ENCODE data around the gene MMP24. TPM values are rescaled to one million over a fixed set of nuclear protein-coding genes. Genes with fewer than 3 reads are reported as not detected.
"Not testable (repeated sequence)": the region's sequence is repeated elsewhere in the genome, so short reads cannot be mapped to it uniquely, and the experiment has no call there.

Gene MMP24
- total RNA-seq, 1 donor from 2014 or later: not detected

DNA sequence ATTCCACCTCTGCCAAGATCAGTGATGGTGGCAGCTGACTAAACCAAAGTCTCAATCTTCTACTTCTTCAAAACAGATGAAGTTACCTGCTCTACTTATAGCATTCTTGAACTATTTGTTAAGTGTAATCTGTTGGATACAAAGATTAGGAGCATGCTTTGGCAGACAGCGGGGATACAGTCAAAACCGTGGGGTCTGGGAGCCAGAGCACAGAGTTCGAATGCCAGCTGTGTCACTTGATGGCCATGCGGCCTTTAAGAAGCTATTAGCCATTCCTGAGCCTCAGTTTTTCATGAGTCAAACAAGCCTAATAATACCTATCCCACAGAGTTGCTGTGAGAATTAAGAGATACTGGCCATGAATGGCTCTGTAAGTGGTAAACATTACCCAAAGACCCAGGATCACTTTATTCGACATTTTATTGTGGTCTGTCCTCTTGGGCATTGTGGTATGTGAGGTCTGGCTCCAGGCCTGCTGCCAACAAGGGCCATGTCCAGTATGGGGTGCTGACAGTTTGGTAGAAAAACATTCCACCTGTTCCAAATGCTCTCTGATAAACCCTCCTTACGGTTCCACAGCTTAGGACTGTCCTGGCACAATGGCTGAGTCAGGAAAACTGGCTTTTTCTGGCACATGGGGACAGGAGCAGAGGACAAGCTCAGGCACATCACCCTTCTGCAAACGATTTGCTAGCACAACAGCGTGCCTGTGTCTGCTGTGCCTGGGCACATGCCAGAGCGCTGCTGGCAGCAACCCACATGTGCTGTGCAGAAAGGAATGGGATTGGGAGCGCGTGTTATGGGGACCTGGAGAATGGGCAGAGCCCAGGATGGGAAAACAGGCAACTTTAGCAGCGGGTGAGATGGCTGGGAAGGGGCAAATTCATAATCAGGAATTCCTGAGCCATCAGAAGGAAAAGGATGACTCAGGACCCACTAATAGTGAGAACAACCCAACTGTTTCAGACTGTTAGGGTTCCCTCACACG lies 81.5 kb downstream of the MMP24 start:
- peaks cover 19 to 29% of the 10 kb centered on the region in 2 donors for H3K4me1 ChIP-seq
- TF ChIP-seq, protein P1, sequence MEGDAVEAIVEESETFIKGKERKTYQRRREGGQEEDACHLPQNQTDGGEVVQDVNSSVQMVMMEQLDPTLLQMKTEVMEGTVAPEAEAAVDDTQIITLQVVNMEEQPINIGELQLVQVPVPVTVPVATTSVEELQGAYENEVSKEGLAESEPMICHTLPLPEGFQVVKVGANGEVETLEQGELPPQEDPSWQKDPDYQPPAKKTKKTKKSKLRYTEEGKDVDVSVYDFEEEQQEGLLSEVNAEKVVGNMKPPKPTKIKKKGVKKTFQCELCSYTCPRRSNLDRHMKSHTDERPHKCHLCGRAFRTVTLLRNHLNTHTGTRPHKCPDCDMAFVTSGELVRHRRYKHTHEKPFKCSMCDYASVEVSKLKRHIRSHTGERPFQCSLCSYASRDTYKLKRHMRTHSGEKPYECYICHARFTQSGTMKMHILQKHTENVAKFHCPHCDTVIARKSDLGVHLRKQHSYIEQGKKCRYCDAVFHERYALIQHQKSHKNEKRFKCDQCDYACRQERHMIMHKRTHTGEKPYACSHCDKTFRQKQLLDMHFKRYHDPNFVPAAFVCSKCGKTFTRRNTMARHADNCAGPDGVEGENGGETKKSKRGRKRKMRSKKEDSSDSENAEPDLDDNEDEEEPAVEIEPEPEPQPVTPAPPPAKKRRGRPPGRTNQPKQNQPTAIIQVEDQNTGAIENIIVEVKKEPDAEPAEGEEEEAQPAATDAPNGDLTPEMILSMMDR (IDR thresholded peaks at IDR 0.05): no peak
- intact Hi-C loops (cut with DNase I): no loop called here
- peak overlapping the region in 1 of 2 donors; percentile 4 for H3K4me3 ChIP-seq
- H3K27ac ChIP-seq: peak overlapping the region; percentile 76 to 85
- H3K27me3 ChIP-seq: no peaks in the 10 kb centered on the region
- peaks cover 0 to 8% of the 10 kb centered on the region in 2 donors for H3K36me3 ChIP-seq
- H3K9me3 ChIP-seq: no peaks in the 10 kb centered on the region
- DNase-seq (ENCODE audit: low spot score in 2 of 2): peak; percentile 30 to 84

- H3K4me3 ChIP-seq: no peak overlapping the region
- intact Hi-C loops (cut with DNase I): no loop called here
- no peak overlapping the region for H3K27ac ChIP-seq
- no peaks in the 10 kb centered on the region for H3K27me3 ChIP-seq
- TF ChIP-seq, protein P1 (IDR thresholded peaks at IDR 0.05): no peak
- H3K9me3 ChIP-seq: no peaks in the 10 kb centered on the region
- no peak for DNase-seq (ENCODE audit: low spot score in 2 of 2)
- peaks cover 19 to 20% of the 10 kb centered on the region in 2 donors for H3K4me1 ChIP-seq
- H3K36me3 ChIP-seq: peaks cover 3 to 4% of the 10 kb centered on the region in 2 donors
Observed at GRCh38 chr20:35311409-35311808, 84.9 kb downstream of the MMP24 start.

GRCh38 chr20:35311822-35312221 lies 85.3 kb downstream of the MMP24 start:
- TF ChIP-seq, protein P1 (IDR thresholded peaks at IDR 0.05): no peak
- H3K9me3 ChIP-seq: no peaks in the 10 kb centered on the region

DNA sequence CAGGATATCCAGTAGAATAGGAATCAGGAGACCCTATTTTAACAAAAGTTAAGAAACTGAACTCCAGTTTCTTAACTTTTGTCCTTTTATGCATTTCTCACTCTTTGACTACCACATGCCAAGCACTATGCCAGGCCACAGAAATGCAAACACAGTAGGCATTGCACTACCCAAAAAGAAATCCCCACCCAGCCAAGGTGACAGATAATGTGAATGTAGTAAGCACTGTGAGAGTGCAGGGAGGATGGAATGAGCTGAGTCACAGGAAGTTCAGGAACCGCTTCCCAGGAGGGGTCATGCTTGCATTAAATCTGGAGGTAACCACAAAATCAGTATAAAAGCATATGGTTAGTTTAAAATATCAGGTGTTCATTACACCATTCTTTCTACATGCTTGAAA lies 85.8 kb downstream of the MMP24 start:
- Histone ChIP-seq H3K27ac (no peak overlapping the region), H3K9me3 (no peaks in the 10 kb centered on the region), H3K36me3 (peaks cover 3 to 4% of the 10 kb centered on the region in 2 donors), H3K4me3 (no peak overlapping the region), H3K4me1 (peaks cover 13 to 17% of the 10 kb centered on the region in 2 donors), H3K27me3 (no peaks in the 10 kb centered on the region)
- TF ChIP-seq, protein P1 (IDR thresholded peaks at IDR 0.05): no peak
- no peak for DNase-seq (ENCODE audit: low spot score in 2 of 2)
- intact Hi-C loops (cut with DNase I): no loop called here

More at GRCh38 chr20:35311822-35312221, 85.3 kb downstream of the MMP24 start:
- intact Hi-C loops (cut with DNase I): no loop called here
- no peak for DNase-seq (ENCODE audit: low spot score in 2 of 2)
- Histone ChIP-seq H3K36me3 (peaks cover 3 to 4% of the 10 kb centered on the region in 2 donors), H3K27ac (no peak overlapping the region), H3K4me1 (peaks cover 18 to 20% of the 10 kb centered on the region in 2 donors), H3K27me3 (no peaks in the 10 kb centered on the region), H3K4me3 (no peak overlapping the region)

GRCh38 chr20:35314816-35315631 lies 88.5 kb downstream of the MMP24 start:
- TF ChIP-seq, protein P1 (IDR thresholded peaks at IDR 0.05): no peak
- intact Hi-C loops (cut with DNase I): no loop called here
- H3K36me3 ChIP-seq: peaks cover 3 to 4% of the 10 kb centered on the region in 2 donors
- H3K4me1 ChIP-seq: no peaks in the 10 kb centered on the region
- H3K27me3 ChIP-seq: no peaks in the 10 kb centered on the region
- no peak overlapping the region for H3K4me3 ChIP-seq
- no peaks in the 10 kb centered on the region for H3K9me3 ChIP-seq
- DNase-seq (ENCODE audit: low spot score in 2 of 2): no peak
- no peak overlapping the region for H3K27ac ChIP-seq

DNA sequence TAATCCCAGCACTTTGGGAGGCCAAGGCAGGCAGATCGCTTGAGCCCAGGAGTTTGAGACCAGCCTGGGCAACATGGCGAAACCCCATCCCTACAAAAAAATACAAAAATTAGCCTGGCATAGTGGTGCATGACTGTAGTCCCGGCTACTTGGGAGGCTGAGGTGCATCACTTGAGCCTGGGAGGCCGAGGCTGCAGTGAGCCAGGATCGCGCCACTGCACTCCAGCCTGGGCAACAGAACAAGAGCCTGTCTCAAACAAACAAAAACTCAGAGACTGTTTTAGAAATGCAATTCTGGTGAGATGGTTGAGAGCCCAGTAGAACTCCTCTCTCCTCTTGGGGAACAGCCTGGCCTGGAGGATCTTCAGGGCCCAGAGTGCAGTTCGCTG lies 89.1 kb downstream of the MMP24 start:
- DNase-seq (ENCODE audit: low spot score in 2 of 2); H3K36me3 ChIP-seq; intact Hi-C loops (cut with DNase I); H3K27me3 ChIP-seq; H3K4me3 ChIP-seq; H3K9me3 ChIP-seq; H3K4me1 ChIP-seq; H3K27ac ChIP-seq: not testable (repeated sequence)

Measured in ascending aorta (tissue), 2 donors.